GM10847 (cell line): ENCODE data around the gene KRR1.

Source experiments
- POLR2A ChIP-seq: IDR thresholded peaks from 2 replicates; pipeline ENCODE4 v1.6.1; 2011; ENCODE audit not compliant: insufficient read length; ENCODE audit errors: extremely low read depth

Gene KRR1

GRCh38 chr12:75452675-75453330 is 58.6 kb downstream of the KRR1 start:
- no peak for TF ChIP-seq POLR2A

- no peak for TF ChIP-seq POLR2A
Measured at GRCh38 chr12:75447691-75448393, 63.6 kb downstream of the KRR1 start.

- TF ChIP-seq POLR2A: no peak
Measured at GRCh38 chr12:75446857-75447256, 64.6 kb downstream of the KRR1 start.

- TF ChIP-seq POLR2A: no peak
Measured at GRCh38 chr12:75444429-75445136, 66.8 kb downstream of the KRR1 start.

GRCh38 chr12:75443709-75444108 is 67.7 kb downstream of the KRR1 start:
- no peak for TF ChIP-seq POLR2A
